PC-3 (cell line): ENCODE data around the gene NEK11.

Source experiments
- CTCF ChIP-seq: fragments of 300-600 bp; sonication (generic); conservative IDR thresholded peaks from 2 replicates; pipeline ENCODE4 v1.5.1; 2017; ENCODE audit warnings: antibody characterized with exemption, low read depth, mild to moderate bottlenecking, low read length
- EZH2 ChIP-seq: fragments of 300-600 bp; sonication (generic); IDR thresholded peaks from one replicate; pipeline ENCODE4 v1.6.1; 2017; ENCODE audit warnings: antibody characterized with exemption, mild to moderate bottlenecking, low read length; ENCODE audit not compliant: unreplicated experiment
- EZH2phosphoT487 ChIP-seq: fragments of 300-600 bp; sonication (generic); IDR thresholded peaks from 2 replicates; pipeline ENCODE4 v1.6.1; 2018; ENCODE audit warnings: mild to moderate bottlenecking, antibody characterized with exemption, low read length, borderline replicate concordance

- no peak for TF ChIP-seq CTCF
- TF ChIP-seq EZH2phosphoT487 = no peak
- TF ChIP-seq EZH2 = no peak
These were observed 190.6 kb downstream of the NEK11 start for GRCh38 chr3:131217296-131217741.
